Endothelial cell of hepatic sinusoid (primary cell): Measurements from ENCODE around the gene SMAGP.
"Not testable (repeated sequence)": the region's sequence is repeated elsewhere in the genome, so short reads cannot be mapped to it uniquely, and the experiment has no call there.

Experiments used
- in situ Hi-C: cut with HindIII; loops from 2 replicates; pipeline ENCODE4 v1.10.0; 2017; ENCODE audit warnings: low sequenced_read_pairs

SMAGP gene

DNA sequence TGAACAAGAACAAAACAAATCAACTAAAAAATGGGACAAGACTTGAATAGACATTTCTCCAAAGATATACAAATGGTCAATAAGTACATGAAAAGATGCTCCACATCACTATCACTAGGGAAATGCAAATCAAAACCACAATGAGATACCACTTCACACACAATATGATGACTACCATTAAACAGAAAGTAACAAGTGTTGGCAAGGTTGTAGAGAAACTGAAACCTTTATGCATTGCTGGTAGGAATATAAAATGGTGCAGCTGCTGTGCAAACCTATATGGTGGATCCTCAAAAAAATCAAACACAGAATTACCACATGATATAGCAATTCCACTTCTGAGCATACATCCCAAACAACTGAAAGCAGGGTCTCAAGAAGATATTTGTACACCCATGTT is 5.2 kb downstream of the SMAGP start:
- in situ Hi-C loops = loop anchor here (5.0 kb wide), 1 partner anchor 77 kb away; no protein-coding TSS in a partner anchor

- in situ Hi-C loops = no loop called here
These were observed 5.9 kb downstream of the SMAGP start for GRCh38 chr12:51264297-51264696.

GRCh38 chr12:51263341-51263740 is 6.9 kb downstream of the SMAGP start:
- in situ Hi-C loops = no loop called here

- in situ Hi-C loops = no loop called here
These were observed 7.4 kb downstream of the SMAGP start for GRCh38 chr12:51262758-51263177.

GRCh38 chr12:51259600-51259999 is 10.6 kb downstream of the SMAGP start:
- in situ Hi-C loops = not testable (repeated sequence)

DNA sequence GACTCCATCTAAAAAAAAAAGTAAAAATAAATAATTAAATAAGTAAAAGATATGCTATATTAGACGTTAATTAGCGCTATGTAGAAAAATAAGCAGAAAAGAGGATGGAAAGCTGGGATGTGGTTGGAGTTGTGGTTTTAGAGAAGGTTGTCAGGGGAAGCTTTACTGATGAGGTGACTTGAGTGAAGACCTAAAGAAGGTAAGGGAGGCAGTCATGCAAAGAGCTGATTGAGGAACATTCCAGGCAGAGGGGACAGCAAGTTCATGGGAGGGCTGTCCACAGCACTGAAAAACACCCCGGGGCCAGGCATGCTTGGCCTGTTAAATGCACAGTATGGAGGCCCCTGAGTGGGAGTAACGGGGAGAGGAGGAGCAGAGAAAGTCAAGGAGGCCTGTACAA is 15.7 kb downstream of the SMAGP start:
- in situ Hi-C loops = no loop called here

- in situ Hi-C loops = no loop called here
These were observed 16.9 kb downstream of the SMAGP start for GRCh38 chr12:51253276-51253675.

DNA sequence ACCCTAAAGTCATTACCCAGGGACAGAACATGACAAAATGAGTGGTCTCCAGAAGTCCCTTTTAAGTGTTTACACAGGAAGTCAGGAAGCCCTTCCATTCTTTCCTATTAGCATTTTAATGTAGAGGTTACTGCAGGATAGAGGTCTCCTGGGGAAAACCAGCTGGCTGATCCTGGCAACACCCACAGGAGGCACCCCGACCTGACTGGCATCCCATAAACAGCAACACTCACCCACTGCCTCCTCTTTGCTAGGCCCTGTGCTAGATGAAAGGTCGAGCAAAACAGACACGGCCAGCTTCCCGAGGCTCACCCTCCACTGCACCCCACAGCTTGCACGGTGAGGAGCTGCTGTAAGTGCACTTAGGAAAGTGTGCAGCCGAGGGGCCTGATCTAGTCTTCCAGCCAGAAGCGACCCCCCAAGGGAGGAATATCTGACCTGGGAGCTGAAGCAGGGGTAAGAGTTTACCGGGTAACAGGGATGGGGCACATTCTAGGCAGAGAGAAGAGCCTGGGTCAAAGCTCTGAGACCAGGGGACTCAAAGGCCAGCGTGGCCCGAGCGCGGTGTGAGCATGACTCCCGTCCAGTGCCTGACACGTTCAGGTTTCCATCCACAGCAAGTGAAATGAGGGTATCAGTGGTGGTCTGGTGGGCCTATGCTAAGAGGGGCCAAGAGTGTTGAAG is 22.6 kb downstream of the SMAGP start:
- in situ Hi-C loops = loop anchor here (10.0 kb wide), 1 partner anchor 63 kb away; no protein-coding TSS in a partner anchor

DNA sequence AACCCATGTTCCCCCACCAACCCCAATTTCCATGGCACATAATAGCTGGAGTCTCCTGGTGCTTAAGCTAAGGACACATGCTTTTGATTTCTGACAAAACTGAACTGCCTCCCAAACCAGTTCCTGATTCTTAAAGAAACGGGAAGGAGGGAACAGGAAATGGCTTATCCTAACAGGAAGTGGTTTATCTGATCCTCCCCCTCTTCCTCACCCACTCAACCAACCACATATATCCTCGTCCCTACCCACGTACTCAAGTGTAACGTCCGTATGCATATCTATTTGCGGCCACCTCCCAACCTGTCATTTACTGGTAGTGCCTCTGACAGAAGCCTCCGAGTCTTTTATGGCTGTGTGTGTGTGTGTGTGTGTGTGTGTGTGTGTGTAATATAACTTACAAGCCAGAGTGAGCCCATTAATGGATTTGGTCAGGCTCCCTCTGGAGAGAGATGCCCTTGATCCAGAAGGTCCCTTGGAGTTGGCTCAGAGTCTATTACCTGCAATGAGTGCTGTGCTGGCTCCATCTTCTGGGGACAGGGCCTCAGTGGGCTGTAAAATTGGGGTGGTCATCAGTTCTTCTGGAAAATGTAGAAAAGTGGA is 23.9 kb downstream of the SMAGP start:
- in situ Hi-C loops = loop anchor here (10.0 kb wide), 1 partner anchor 62 kb away; no protein-coding TSS in a partner anchor

- in situ Hi-C loops = loop anchor here (10.0 kb wide), 1 partner anchor 61 kb away; no protein-coding TSS in a partner anchor
These were observed 24.6 kb downstream of the SMAGP start for GRCh38 chr12:51245476-51246253.

GRCh38 chr12:51244269-51244668 is 25.9 kb downstream of the SMAGP start:
- in situ Hi-C loops = loop anchor here (10.0 kb wide), 1 partner anchor 59 kb away; no protein-coding TSS in a partner anchor

DNA sequence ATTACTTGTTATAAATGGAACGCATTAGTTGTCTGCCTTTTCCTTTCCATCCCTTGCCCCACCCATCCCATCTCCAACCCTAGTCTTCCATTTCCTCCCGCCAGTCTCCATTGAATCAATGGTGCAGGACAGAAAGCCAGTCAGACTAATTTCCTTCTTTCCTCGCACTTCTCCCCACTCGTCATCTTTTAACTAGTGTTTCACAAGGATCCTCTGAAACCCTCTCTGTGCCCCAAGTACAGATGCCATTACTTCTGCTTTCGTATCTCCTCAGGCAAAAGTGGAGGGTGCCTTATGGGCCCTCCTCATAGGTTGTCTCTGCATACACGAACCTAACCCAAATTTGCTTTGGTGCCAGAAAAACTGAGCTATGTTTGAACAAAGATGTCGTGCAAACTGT is 27.3 kb downstream of the SMAGP start:
- in situ Hi-C loops = loop anchor here (10.0 kb wide), 1 partner anchor 58 kb away; no protein-coding TSS in a partner anchor

GRCh38 chr12:51242120-51242519 is 28.1 kb downstream of the SMAGP start:
- in situ Hi-C loops = loop anchor here (10.0 kb wide), 1 partner anchor 57 kb away; no protein-coding TSS in a partner anchor

DNA sequence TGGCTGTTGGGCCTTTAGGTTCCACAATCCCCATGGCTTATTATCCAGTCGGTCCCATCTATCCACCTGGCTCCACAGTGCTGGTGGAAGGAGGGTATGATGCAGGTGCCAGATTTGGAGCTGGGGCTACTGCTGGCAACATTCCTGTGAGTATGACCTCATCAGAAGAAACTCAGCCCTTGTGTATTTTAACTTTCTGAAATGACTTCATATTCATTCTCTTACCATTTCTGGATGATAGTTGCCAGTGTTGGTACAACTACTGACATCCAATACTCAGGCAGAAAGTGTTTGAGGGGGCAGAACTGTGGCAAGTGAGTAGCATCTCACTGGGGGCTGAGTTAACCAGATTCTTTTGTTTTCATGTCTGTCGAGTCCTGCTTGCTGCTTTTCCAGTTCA is 29.2 kb downstream of the SMAGP start:
- in situ Hi-C loops = loop anchor here (10.0 kb wide), 1 partner anchor 56 kb away; no protein-coding TSS in a partner anchor

DNA sequence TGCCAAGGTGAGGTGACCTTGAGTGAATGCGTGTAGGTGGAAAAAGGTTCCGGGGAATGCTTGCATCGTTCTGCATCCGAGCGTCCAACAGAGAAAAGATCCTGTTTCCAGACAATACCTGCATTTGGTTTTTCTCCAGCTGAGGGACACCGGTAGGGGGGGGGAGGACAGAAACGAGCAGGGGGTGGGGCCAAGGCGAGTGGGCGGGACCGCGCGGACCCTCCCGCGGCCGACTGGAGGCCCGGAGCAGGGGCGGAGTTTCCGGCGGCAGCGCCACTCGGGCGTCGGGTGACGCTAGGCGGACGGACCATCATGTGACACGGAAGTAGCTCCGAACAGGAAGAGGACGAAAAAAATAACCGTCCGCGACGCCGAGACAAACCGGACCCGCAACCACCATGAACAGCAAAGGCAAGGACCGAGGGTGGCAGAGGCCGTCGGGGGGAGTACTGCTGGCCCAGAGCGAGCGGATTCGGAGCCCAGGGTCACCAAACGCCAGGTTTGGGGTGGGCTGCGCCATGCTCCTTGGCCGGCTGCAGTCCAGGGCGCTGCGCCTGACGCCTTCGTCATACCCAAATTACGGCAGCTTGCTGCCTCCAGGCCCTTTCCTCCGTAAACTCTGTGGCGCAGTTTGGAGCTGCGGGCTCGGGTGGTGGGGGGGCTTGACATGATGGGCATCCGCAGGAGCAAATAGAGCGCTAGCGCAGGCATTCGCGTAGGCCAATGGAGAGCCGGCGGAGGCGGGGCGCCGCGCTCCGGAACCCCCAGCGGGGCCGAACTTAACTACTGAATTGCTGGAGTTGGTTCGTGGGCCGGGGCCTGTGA is 31.5 kb downstream of the SMAGP start, which contains the start of gene DAZAP2:
Gene DAZAP2 (plus strand): TSS at position 317 of the 825 bp plus-strand sequence. CDS start 82 bp downstream, at position 399.
- in situ Hi-C loops = no loop called here

DNA sequence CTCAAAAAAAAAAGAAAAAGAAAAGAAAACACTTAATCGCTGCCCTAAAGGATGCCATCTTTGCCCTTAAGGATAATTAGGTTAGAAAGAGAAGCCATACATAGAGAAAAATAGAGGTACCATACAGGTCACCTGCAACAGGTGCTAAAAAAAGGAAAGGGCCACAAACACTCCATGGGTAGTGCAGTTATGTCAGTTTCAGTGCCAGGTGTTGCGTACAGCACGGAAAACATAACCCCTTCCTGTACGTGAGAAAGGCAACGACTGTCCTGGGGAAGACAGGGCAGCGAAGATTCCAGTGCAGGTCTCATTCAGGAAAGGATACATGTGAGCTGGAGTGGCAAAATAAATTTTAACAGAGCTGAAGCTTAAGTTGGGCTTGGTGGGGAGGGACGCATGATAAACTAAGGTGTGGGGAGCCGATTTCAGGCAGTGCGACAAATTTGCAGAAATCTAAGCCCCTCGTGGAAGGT is 32.1 kb downstream of the SMAGP start:
- in situ Hi-C loops = no loop called here

DNA sequence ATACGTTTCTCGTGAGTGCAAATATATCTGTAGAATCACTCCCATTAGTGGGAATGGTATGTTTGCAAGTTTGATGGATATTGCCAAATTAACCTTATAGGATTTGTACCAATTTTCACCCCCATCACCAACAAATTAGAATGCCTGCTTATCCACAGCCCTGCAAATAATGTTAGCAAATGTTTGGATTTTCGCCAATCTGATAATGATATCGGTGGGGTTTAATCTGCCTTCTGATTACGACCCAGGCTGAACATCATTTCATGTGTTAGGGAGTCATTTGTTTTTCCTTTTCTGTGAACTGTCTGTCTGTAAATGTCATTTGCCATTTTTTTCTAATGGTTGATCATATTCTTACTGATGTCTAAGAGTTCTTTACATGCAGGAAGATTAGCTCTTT is 35.7 kb downstream of the SMAGP start:
- in situ Hi-C loops = no loop called here

DNA sequence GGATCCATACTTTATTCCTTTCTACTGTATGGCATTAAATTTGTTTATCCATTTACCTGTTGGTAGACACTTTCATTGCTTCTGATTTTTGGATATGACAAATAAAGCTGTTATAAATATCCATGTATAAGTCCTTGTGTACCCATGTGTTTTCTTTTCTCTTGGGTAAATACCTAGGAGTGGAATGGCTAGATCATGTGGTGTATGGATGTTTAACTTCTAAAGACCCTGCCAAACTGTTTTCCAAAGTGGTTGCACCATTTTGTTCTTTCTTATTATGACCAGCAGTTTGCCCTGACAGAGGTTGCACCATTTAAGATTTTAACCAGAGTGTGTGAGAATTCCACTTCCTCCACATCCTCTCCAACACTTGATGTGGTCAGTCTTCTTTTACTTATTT is 37.6 kb downstream of the SMAGP start:
- in situ Hi-C loops = no loop called here

DNA sequence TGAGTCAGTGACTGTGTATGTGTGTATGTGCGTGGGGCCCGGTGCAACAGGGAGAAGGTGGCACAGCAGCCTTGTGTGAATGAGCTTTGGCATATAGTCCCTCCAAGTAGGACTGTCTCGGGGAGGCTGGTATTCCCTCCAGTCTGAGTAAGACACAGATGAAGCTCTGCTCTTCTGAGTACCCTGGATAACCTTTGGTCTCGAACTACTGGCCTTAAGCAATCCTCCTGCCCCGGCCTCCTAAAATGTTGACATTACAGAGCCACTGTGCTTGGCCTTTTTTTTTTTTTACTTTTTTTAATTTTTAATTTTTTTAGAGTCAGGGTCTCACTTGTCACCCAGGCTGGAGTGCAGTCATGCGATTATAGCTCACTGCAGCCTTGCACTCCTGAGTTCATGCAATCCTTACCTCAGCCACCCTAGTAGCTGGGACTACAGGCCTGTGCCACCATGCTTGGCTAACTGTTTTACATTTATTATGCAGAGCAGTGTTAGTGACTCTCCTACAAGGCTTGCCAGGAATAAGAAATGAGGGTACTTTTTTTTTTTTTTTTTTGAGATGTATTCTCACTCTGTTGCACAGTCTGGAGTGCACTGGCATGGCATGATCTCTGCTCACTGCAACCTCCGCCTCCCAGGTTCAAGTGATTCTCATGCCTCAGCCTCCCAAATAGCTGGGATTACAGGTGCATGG is 41.0 kb downstream of the SMAGP start:
- in situ Hi-C loops = no loop called here

DNA sequence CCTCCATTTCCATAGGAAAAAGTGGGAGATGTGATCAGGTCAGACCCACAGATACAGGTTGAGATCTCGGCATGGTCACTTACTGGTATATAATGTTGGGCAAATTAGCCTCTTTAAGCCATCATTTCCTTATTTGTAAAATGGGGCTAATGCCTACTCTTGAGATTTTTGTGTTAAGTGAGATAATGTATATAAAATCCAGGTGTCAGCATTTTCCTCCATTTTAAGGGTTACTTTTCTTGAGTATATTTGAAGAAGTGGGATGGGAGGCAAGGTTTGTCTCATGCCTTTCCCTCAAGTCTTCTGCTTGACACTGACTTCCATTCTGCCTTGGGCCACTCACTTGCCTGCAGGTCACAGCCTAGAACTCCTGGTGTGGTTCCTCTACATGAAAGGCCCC is 42.3 kb downstream of the SMAGP start:
- in situ Hi-C loops = no loop called here
